Activated CD4-positive, CD25-positive, alpha-beta regulatory T cell treated with anti-CD3 and anti-CD28 coated beads, Interleukin-2, amount 50 U/mL, for 24 hours (primary cell): ENCODE measurements around the gene GATAD2A.
"Not testable (repeated sequence)": the region's sequence is repeated elsewhere in the genome, so short reads cannot be mapped to it uniquely, and the experiment has no call there.

Experiments
- ATAC-seq, 2 donors: fragments of 150-1000 bp; cut with Tn5 transposase; one replicate each; pipeline ENCODE4 v1.10.0; 2021; ENCODE audit warnings: mild to moderate bottlenecking in 1 of 2, moderate library complexity in 1 of 2

The GATAD2A gene

DNA sequence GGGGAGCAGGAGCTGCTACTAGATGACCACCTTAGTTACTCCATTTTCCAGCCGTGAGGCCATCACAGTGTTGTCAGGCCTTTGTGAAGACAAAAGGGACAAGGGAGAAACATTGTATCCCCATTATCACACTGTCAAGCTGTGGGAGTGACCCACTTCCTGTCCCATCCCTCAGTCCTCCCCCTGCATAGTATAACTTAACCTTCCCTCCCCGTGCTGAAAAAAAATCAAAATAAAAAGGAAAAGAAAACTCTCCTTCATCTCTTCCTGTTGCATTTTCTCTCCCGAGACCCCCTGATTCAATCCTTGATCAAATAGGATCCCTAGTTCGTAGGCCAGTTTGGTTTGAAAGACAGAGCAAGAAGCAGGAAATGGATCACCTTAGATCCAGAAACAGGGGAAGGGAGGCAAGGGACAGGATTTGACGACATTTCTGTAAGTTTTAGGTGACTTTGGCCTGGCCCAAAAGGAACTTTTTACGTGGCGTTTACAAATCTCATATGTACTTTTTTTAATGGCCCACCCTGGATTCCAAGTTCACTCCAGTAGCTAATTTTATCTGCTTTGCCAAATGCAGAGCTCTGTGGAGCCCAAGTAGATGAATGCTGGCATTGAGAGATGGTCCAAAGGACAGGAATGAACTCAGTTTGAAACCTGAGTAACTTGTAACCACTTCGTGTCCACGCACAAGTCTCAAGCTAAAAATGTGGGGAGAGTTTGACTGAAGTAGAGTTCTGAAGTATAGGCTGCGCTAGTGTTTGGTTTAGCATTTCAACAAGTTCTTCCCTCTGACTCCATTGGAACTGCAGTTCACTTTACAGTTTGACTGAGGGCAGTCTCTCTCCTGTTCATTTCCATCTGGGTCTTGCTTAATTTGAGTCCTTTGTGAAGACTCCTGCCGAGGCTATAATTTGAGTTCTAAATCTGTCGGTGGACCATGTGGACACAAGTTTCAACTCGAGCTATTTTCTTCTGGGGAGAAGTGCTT is 16.6 kb upstream of the GATAD2A start:
- ATAC-seq = no peak

DNA sequence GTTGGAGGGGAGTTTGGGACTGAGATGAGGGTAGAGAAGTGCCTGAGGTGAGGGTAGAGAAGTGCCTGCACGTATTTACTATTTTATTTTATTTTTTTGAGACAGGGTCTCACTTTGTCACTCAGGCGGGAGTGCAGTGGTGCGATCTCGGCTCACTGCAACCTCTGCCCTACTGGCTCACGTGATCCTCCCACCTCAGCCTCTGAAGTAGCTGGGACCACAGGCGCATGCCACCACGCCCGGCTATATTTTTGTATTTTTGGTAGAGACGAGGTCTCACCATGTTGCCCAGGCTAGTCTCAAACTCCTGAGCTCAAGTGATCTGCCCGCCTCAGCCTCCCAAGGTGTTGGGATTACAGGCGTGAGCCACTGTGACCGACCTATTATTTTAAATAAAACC is 15.8 kb upstream of the GATAD2A start:
- ATAC-seq = not testable (repeated sequence)

- ATAC-seq = not testable (repeated sequence)
Measured at GRCh38 chr19:19394333-19394732, 11.1 kb upstream of the GATAD2A start.

DNA sequence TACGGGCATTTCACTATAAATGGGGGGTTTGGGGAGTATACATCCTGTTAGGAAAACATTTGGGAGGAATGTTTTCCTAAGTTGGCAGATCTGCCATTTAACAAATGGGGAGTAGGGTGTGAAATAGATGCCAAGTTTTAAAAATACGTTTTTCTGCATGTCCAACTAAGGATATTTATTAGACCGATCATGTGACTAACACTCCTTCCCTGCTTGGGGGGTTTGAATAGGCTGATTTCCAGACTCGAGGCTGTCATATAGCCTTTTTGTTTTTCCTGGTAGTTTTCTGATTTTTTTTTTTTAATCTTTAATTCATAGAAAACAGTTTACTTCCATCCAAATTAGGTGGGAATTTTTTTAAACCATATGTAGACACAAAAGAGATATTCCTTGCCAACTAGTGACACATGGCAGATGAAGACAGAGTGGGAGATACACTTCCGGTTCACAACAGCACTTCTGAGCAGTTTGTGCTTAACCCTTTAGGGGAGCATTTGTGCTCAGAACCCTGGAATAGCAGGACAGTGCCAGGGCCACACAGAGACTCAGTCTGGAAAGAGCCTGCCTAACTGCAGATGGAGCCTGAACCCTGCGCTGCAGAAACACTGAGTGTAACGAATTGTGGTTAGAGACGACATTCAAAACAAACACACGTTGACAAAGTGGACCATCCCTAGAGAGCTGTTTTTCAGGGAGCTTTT is 5.6 kb upstream of the GATAD2A start:
- ATAC-seq = no peak

- ATAC-seq = no peak
Measured at GRCh38 chr19:19402656-19403372, 2.7 kb upstream of the GATAD2A start.

DNA sequence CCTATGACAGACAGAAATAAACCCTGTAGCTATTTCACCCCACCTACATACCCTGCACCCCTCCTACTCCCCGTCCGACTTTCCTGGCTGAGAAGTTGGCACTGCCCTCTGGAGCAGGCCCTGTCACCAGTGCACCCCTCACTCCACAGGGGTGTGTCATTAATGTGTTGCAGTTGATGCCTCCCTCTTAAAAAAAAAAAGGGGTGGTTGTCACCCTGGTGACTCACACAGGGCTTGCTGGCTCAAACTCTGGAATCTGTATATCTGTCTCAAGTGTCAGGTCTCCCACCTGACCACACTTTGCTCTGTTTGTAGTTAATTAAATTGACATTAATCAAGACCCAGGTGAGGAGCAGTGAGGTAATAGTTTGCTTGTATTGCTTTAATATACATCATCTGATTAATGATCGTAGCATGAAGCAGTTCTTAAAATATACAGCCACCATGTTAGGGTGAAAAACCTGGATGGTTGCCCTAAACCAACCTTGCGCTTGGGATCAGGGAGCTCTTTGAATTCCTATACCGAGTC is 2.0 kb upstream of the GATAD2A start:
- peak; percentile 21 to 27 for ATAC-seq

GRCh38 chr19:19405971-19406877 is 749 bp downstream of the GATAD2A start:
- peak in 1 of 2 donors; percentile 11 for ATAC-seq

- peak; percentile 46 to 53 for ATAC-seq
Measured at GRCh38 chr19:19406878-19407632, 1.6 kb downstream of the GATAD2A start.

DNA sequence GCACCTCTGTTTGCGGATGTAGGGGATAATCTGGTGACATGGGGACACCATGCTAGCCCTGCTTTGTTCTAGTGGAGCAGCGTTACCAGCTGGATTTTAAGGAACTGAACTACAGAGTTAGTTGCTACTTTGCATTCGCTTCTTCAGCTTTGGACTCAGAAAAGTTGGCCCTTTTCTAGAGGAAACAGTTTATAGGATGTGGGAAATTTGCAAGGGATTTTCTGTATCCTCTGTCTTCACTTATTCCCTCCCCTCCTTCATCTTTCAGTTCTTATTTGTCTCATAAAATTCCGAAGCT is 2.1 kb downstream of the GATAD2A start:
- ATAC-seq = no peak

DNA sequence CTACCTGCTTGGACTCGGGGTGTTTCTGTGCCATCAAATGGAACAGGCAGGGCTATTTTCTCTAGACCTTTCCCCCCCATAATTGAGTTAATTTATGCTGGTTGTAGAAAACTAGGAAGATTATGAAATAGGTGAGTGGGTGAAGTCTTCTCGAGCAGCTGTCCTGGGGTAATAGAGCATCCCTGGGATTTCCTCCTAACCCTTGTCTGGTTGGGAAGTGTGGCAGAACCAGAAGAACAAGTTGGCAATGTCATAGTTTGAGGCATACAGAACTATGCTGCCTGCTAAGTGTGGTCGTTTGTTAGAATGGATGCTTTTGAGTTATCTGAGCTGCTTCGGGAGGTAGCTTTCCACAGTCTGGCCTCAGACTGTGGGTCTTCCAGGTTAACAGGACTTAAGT is 3.7 kb downstream of the GATAD2A start:
- no peak for ATAC-seq

DNA sequence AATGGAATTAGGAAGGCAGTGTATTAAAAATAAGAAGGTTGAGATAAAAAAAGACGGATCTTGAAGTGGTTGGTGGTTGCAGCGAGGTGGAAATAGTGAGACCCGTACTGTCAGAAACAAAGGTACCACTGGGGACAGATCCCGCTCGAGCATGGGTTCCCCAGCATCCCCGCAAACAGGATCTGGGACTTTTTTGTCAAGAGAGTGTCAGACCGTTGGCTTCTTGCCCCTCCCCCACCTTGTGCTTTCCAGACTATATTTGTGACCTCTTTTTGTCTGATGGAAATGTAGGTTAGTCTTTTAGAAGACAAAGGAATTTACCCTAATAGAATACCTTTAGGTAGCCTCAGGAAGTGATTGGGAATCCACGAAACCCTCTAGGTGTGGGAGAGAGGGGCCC is 4.2 kb downstream of the GATAD2A start:
- no peak for ATAC-seq

GRCh38 chr19:19410553-19411550 is 5.4 kb downstream of the GATAD2A start:
- peak; percentile 79 to 87 for ATAC-seq

DNA sequence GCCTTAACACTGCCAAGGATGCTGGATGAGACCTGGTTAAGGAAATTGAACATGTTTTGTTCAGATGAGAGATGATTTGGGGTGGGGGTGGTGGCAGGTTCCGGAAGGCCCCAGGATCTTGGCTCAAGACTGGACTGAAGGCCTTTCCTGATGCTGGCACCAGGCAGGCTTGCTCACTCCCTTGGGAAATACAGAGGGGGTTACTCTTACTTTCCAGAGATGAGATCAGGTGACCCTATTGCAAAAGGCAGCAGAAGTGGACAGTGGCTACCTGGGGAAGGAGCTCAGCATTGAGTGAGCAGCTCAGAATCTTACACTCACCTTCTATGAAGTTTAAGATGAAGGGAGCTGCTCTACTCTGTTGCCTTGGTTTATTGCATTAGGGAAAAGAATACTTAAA is 10.8 kb downstream of the GATAD2A start:
- ATAC-seq = no peak

DNA sequence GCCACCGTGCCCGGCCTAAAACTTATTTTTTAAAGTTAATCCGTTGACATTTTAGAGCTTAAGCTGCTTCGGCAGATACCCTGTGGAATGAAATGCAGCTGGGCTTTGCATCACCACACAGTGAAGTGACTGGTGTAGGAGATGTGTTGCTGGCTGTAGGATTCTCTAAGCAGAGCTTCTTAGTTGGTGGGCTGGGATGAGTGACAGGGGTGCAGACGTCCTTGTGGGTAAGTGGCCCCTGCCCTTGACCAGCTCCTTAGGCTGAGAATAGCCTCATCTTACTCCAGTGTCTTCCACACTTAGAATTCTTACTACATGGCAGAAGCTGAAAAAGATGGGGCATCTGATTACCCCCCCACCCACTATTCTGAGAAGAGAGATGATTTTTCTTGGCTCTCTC is 11.6 kb downstream of the GATAD2A start:
- no peak for ATAC-seq

DNA sequence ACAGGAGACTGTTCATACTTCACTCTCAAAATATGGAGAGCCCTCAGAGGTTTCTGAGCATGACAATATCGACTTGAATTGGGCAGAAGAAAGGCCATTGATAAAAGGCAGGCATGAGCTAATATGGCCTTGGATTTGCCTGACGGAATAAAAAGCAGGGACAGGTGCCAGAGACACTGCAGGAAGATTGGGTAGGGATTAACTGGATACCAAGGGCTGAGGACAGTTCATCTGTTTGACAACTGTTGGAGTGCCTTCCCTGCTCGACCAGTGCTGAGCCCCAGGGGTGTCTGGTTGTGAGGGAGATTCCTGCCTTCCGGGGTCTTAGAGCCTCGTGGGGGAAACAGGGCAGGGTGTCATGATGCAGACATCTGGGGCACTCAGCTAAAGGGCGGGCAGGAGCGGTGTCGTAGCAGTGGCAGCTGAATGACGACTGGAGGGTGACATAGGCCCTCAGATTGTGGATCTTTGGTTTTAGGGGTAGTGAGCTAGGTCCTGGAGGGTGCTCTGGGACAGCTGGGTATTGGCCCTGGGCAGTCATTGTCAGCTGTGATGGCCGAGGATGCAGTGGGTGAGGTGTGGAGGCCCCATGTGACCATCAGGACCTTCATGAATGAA is 12.3 kb downstream of the GATAD2A start:
- ATAC-seq = no peak

- ATAC-seq = no peak
Measured at GRCh38 chr19:19418555-19419260, 13.2 kb downstream of the GATAD2A start.

DNA sequence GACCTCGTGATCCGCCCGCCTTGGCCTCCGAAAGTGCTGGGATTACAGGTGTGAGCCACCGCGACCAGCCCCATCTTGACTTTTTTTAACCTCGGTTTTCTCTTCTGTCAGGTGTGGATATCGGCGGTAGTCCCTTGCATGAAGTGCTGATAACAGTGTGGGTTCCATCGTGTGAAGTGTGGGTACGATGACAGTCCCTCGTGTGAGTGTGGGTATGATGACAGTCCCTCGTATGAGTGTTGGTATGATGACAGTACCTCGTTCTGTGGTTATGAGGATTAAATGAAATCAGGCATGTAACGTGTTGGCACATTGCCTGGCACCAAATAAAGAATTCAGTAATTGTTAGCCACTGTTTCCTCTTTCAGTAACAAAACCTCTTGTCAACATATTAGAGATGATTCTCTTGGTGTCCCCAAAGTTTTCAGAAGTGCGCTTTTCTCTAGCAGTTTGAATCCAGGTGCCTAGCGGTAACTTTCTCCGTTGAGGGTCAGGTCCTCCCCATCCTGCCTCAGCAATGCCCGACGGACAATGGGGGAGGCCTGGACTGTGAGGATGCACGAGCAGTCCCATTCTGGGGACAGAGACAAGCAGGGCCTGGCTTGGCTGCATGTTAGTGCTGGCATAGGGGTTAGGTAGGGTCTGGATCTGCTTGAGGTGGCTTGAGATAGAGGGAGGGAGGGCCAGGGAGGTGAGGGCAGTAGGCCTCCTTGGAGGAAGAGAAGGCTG is 15.3 kb downstream of the GATAD2A start:
- peak; percentile 76 to 88 for ATAC-seq

DNA sequence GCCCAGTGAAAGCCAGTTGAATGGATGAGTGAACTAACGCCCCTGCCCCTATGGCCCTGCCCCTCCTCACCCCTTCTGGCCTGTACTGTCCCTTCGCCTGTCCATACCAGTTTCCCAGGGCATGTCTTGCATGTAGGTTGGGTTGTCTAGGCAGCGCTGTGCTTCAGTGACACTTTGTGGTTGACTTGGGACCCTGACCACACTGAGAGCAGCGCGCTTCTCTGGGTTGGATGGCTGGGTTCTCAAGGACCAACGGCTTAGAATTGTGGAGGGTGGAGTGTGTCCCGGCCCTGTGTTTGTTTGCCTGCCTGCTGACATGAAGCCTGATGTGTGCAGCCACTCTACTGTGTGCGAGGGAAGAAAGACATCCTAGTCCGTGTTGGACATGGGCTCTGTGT is 15.8 kb downstream of the GATAD2A start:
- ATAC-seq = no peak
